ENCODE measurements around the gene PRKD1.

Gene PRKD1

GRCh38 chr14:29687071-29687765 is 240.4 kb downstream of the PRKD1 start:
- DNase-seq (ENCODE audit: extremely low spot score) = no peak
- POLR2A ChIA-PET = no interaction called here
- TF ChIP-seq ZNF384 (IDR thresholded peaks at IDR 0.05) (no peak), L3MBTL2 (conservative IDR thresholded peaks at IDR 0.05) (no peak), FOXA1 (IDR thresholded peaks at IDR 0.05) (no peak), TARDBP (IDR thresholded peaks at IDR 0.05) (no peak), CTBP1 (IDR thresholded peaks at IDR 0.05; ENCODE audit: borderline replicate concordance) (no peak), HDGF (IDR thresholded peaks at IDR 0.05; ENCODE audit: borderline replicate concordance) (no peak), ELF4 (IDR thresholded peaks at IDR 0.05) (no peak), SUZ12 (IDR thresholded peaks at IDR 0.05) (no peak), LEF1 (IDR thresholded peaks at IDR 0.05; ENCODE audit: borderline replicate concordance) (no peak)
- TF ChIP-seq, protein P1, sequence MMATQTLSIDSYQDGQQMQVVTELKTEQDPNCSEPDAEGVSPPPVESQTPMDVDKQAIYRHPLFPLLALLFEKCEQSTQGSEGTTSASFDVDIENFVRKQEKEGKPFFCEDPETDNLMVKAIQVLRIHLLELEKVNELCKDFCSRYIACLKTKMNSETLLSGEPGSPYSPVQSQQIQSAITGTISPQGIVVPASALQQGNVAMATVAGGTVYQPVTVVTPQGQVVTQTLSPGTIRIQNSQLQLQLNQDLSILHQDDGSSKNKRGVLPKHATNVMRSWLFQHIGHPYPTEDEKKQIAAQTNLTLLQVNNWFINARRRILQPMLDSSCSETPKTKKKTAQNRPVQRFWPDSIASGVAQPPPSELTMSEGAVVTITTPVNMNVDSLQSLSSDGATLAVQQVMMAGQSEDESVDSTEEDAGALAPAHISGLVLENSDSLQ (IDR thresholded peaks at IDR 0.05) = no peak
- CTCF ChIA-PET = no interaction called here

GRCh38 chr14:29684926-29685325 is 242.7 kb downstream of the PRKD1 start:
- no peak for TF ChIP-seq FOXM1 (IDR thresholded peaks at IDR 0.05; ENCODE audit: borderline replicate concordance)
- ChIA-PET CTCF (no interaction called here), POLR2A (interaction anchor here (0.7 kb wide), 1 partner anchor 1024 kb away, joined by 3 read pairs; no protein-coding TSS in a partner anchor)
- DNase-seq (ENCODE audit: extremely low spot score) = no peak

DNA sequence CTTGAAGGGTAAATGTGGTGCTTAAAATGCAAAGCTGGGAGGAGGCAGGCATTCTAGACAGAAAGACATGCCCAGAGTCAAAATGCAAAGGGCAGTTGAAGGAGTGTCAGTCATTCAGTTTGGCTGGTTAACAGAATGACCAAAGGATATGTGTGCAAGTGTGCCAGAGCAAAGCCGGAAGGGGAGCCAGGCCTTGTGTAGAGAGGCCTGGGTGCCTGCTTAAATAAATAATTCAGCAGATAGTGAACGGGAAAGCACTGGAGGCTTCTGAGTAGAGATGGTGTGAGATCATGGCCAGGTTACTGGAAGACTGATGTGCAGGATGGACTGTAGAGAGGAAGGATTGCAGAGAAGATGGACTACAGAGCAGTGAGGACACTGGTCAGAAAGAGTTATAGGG is 244.9 kb downstream of the PRKD1 start:
- no peak for TF ChIP-seq LEF1 (IDR thresholded peaks at IDR 0.05; ENCODE audit: borderline replicate concordance)
- TF ChIP-seq ZNF384 (IDR thresholded peaks at IDR 0.05) = no peak
- ChIA-PET CTCF (no interaction called here), POLR2A (no interaction called here)
- no peak for DNase-seq (ENCODE audit: extremely low spot score)

GRCh38 chr14:29681316-29681715 is 246.3 kb downstream of the PRKD1 start:
- TF ChIP-seq SUZ12 (IDR thresholded peaks at IDR 0.05) (no peak), ARNT (IDR thresholded peaks at IDR 0.05) (no peak), FOXA1 (IDR thresholded peaks at IDR 0.05) (no peak), HDGF (IDR thresholded peaks at IDR 0.05; ENCODE audit: borderline replicate concordance) (no peak), SP1 (IDR thresholded peaks at IDR 0.05) (no peak), ZNF384 (IDR thresholded peaks at IDR 0.05) (no peak)
- ChIA-PET POLR2A (no interaction called here), CTCF (interaction anchor here (0.7 kb wide), 1 partner anchor 324 kb away, joined by 3 read pairs; no protein-coding TSS in a partner anchor)
- no peak for DNase-seq (ENCODE audit: extremely low spot score)

GRCh38 chr14:29674566-29675285 is 252.9 kb downstream of the PRKD1 start:
- TF ChIP-seq TARDBP (IDR thresholded peaks at IDR 0.05) (no peak), ELF4 (IDR thresholded peaks at IDR 0.05) (no peak), LEF1 (IDR thresholded peaks at IDR 0.05; ENCODE audit: borderline replicate concordance) (no peak), BHLHE40 (IDR thresholded peaks at IDR 0.05; ENCODE audit: borderline replicate concordance) (no peak), HDGF (IDR thresholded peaks at IDR 0.05; ENCODE audit: borderline replicate concordance) (no peak), FOXM1 (IDR thresholded peaks at IDR 0.05; ENCODE audit: borderline replicate concordance) (no peak), SP1 (IDR thresholded peaks at IDR 0.05) (no peak), L3MBTL2 (conservative IDR thresholded peaks at IDR 0.05) (no peak), ARNT (IDR thresholded peaks at IDR 0.05) (no peak), FOXA1 (IDR thresholded peaks at IDR 0.05) (no peak), CTBP1 (IDR thresholded peaks at IDR 0.05; ENCODE audit: borderline replicate concordance) (no peak), ZNF384 (IDR thresholded peaks at IDR 0.05) (no peak), SUZ12 (IDR thresholded peaks at IDR 0.05) (no peak), NFRKB (IDR thresholded peaks at IDR 0.05) (no peak), FOXK2 (IDR thresholded peaks at IDR 0.05) (no peak)
- TF ChIP-seq, protein P1 (IDR thresholded peaks at IDR 0.05) = no peak
- CTCF ChIA-PET = no interaction called here
- DNase-seq (ENCODE audit: extremely low spot score) = no peak
- POLR2A ChIA-PET = no interaction called here

DNA sequence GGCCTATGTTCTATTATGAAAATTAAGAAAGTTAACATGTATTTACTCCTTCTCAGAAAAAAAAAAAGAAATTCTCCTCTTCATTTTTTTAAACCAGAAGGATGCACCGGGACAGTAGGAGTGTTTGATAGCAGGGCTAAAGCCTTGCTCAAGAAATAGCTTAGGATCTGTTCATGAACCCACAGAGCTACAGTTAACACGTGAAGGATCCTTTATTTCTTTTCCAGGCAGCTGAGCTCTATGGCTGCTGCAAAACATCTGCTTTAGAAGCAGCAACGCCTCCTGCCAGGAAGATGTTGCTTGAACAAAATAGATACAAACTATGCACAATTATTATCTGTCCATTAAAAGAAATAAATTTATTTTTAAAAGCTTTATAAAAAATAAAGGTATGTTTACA is 254.8 kb downstream of the PRKD1 start:
- ChIA-PET CTCF (no interaction called here), POLR2A (no interaction called here)
- DNase-seq (ENCODE audit: extremely low spot score) = no peak
- TF ChIP-seq ARNT (IDR thresholded peaks at IDR 0.05) (no peak), FOXM1 (IDR thresholded peaks at IDR 0.05; ENCODE audit: borderline replicate concordance) (no peak), ELF4 (IDR thresholded peaks at IDR 0.05) (no peak), NFRKB (IDR thresholded peaks at IDR 0.05) (no peak), FOXK2 (IDR thresholded peaks at IDR 0.05) (no peak), FOXA1 (IDR thresholded peaks at IDR 0.05) (no peak), BHLHE40 (IDR thresholded peaks at IDR 0.05; ENCODE audit: borderline replicate concordance) (no peak)
- TF ChIP-seq, protein P1 (IDR thresholded peaks at IDR 0.05) = no peak

GRCh38 chr14:29671034-29671433 is 256.6 kb downstream of the PRKD1 start:
- ChIA-PET POLR2A (no interaction called here), CTCF (no interaction called here)
- no peak for DNase-seq (ENCODE audit: extremely low spot score)
- no peak for TF ChIP-seq NFRKB (IDR thresholded peaks at IDR 0.05)
- TF ChIP-seq CTBP1 (IDR thresholded peaks at IDR 0.05; ENCODE audit: borderline replicate concordance) = no peak
- TF ChIP-seq L3MBTL2 (conservative IDR thresholded peaks at IDR 0.05) = no peak
- no peak for TF ChIP-seq ARNT (IDR thresholded peaks at IDR 0.05)
- no peak for TF ChIP-seq FOXM1 (IDR thresholded peaks at IDR 0.05; ENCODE audit: borderline replicate concordance)
- no peak for TF ChIP-seq ELF4 (IDR thresholded peaks at IDR 0.05)
- TF ChIP-seq FOXK2 (IDR thresholded peaks at IDR 0.05) = no peak
- TF ChIP-seq, protein P1 (IDR thresholded peaks at IDR 0.05) = no peak

Measured in HEK293T (cell line).